GM19452 (cell line): ENCODE data around the gene LDLRAD3.

Source experiments
- ATAC-seq: cut with Tn5 transposase; IDR thresholded peaks from one replicate; pipeline ENCODE4 v1.9.1; 2021; ENCODE audit not compliant: unreplicated experiment

The LDLRAD3 gene

DNA sequence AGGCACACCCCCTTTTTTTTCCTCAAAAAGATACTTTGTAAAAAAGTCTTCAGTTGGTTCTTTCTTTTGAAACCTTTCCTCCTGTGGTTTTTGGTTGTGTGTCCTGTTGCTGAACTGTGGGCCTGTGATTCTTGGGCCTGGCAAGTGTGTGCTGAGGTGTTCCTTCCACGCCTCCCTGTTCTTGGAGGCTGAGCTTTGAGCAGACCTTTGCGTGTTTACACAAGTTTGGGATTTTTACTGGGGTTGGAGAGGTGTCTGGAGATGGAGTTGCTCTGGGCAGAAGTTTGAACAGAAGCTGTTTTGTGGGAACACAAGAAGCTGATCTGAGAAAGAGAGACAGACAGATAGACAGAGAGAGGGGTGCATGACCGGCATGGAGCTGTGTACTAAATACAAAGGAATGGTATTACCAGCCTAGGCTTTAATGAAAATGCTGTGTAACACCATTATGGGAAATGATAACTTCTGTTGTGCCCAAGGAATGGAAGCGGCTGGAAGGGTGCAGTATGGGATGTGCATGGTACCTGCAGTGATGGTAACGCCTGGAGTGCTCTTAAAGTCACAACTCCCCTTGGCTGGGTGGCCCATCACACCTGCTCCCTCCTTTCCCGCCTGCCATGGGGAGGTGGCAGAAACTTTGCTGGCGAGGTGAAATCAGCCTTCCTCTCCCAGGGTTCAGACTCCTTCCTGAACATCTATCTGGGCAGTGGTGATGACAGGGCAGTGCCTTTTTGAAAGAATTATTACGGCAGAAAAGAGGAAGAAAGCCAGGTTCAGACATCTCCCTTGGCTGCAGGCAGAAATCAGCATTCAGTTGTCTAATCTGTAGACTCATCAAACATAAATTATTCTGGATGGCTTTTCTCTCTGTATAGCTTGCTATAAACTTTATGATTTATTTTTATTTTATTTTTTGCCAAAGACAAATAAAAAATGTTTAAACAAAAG is 70.4 kb downstream of the LDLRAD3 start:
- ATAC-seq = no peak

DNA sequence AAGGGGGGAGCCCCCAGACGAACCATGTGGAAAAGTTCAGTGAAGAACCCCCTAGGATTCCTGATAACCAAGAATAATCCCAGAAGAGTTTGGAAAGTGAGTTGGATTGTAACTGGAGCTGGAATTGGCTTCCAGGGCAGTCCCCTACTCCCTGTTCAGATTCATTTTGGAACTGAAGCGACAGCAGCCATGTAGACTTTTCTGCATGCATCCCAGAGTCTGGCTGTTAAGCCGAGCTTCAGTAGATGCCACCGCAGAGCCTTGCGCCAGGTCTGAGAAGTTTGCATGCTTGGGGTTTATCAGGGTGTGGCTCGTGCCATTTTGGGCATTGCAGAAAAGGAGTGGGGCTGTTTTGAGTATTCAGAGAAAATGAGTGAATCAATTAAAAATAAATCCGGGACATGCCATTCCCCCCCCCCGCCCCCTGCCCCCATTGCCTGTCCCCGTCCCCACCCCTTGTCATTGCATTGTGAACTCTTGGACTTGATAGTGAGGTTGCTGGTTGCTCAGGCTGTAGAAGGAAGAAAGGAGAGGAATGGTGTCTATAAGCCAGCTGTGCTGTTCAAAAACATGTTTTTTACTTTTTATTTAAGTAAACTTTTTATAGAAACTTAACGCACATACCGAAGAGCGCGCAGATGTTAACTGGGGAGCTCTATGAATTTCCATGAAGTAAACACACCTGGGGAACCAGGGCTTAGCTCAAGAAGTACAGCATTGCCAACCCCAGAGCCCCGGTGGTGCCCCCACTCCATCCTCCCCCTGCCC is 71.2 kb downstream of the LDLRAD3 start:
- no peak for ATAC-seq

DNA sequence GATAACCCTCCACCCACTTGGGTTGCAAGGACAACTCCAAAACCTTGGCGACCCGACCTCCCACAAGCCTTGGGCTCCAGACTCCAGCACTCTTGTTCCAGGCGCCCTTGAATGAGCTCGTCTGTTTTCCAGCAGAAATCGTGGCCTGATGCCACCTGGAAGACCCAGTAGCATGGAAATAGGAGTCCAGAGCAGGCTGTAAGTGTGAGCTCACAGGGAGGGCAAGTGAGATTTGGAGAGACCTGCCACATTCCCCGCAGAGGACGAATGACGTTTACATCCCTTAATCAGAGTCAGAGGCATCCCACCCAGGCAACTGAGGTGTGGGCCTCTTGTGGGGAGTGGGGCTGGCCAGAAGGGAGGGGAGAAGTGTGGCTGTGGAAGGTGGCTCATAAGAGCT is 71.9 kb downstream of the LDLRAD3 start:
- ATAC-seq = no peak

DNA sequence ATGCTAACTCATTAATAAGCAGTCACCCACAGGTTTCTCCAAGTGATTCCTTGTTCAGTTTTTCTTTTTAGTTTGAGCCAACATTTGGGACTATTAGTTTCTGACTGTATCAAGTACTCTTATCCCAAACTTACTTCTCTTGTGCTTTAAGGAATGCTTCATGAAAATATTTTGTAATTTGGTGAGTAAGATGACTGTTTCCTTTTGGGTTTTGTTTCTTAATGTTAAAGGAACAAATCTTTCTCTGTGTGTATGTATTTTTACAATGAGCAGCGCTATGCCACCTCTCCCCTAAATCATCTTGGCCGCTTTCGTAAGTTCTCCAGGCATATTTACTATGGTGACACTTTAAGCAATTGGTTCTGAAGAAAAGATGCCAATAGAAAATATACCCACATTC is 72.4 kb downstream of the LDLRAD3 start:
- ATAC-seq = no peak

DNA sequence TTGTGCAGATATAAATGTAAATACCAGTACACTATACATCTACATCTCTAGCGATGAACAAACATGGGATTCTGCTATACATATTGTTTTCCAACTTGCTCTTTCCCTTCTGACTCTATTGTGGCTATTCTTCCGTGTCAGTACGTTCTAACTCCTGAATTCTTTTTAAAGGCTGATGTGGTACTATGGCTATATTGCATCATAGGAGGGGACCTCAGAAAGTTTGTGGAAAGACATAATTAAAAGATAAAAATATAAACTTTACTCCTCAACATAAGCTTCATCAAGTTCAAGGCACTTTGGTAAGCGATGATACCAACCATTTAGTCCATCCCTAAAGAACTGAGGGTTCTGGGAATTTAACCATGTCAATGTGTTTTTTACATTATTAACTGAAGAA is 72.8 kb downstream of the LDLRAD3 start:
- ATAC-seq = no peak

DNA sequence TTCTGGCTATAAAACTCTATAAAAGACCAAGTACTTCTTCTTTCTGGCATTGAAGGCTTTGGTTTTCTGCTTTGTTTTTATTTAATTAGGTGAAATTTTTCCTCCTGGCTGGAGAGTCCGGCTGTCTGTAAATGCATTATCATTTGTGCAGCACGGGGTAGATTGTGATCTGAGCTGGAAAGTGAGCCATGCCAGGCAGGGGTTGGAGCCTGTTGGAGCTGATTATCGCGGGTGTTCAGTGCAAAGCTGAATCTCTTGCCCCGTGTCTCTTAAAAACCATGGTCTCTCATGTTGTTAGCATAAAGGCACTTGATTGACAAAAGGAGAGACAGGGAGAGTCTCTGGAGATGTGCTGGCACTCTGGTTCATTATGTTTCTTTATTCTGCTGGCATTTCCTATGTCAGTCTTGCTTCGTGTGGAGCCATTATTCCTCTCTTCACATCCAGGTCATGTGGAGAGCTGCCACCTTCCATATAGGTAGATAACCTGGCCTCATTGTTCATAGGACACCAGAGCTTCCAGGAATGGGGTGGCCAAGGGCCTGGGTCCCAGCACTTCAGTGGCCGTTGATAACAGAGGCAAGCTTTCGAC is 75.2 kb downstream of the LDLRAD3 start:
- no peak for ATAC-seq

DNA sequence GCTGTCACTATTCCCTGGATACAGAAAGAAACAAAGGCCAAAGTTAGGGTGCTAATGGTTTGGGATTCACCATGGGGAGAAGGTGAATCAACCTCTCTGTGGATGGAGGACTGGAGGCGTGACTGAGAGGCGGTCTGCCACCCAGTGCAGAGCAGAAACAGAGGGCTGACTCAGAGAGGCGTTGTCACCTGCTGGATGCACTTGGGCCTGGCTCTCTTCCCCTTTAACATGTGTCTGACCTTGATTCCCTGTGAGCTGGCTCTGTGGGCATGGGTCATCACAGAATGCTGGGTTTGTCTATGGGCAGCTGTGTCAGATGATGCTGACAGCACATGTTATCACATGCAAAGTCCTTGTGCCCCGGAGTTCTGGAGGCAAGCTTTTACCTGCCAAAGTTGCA is 75.9 kb downstream of the LDLRAD3 start:
- ATAC-seq = no peak

DNA sequence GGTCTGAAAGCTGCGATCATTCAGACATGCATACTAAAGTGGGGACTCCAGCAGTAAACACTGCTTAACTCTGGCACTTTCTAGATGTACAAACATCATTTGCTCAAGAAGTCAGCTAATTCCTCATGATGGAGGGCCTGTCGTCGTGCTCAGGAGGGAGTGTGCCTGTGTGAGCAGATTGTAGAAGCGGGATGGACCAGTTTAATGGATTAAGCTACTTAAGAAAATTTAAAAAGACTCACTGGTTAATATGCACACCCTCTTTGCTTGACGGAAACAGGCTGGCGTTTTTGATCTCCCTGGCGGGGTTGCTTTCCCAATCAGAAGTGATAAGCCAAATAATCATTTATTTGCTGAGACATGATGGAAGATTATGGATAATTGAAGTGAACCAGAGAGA is 79.0 kb downstream of the LDLRAD3 start:
- no peak for ATAC-seq

DNA sequence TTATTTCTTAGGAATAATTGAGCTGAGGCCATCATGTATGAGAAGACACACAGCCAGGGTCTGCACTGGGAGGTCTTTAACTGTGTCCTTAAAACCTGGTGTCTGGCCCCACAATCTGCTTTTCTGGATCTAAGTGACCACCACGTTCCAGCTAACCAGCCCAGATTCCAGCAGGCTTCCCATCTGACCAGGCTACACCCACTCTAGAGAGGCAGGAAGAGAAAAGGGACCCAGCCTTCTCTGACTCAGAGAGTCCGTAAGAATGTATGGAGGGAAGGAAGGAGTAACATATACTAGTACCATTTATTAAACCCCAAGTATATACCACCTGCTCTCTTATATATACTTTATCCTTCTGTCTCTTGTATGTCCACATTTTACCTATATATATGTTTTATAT is 80.1 kb downstream of the LDLRAD3 start:
- ATAC-seq = no peak

DNA sequence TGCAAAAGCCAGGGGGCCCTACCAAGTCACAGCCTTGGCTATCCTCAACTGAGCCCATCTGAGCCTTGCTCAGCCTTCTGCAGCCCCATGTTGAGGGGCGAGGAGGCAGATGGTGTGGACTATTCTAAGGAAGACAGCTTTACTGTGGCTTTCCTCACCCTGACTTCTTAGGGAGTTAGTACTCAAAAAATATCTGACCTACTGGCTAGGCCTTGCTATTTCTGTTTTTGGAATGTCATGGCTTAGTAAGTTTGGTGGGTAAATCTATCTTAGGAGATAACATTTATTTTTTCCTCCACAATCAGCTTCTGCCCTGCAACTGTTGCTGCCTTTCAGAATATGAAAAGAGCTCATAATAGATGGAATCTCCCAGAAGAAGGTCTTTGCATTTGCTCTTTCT is 80.9 kb downstream of the LDLRAD3 start:
- ATAC-seq = no peak

DNA sequence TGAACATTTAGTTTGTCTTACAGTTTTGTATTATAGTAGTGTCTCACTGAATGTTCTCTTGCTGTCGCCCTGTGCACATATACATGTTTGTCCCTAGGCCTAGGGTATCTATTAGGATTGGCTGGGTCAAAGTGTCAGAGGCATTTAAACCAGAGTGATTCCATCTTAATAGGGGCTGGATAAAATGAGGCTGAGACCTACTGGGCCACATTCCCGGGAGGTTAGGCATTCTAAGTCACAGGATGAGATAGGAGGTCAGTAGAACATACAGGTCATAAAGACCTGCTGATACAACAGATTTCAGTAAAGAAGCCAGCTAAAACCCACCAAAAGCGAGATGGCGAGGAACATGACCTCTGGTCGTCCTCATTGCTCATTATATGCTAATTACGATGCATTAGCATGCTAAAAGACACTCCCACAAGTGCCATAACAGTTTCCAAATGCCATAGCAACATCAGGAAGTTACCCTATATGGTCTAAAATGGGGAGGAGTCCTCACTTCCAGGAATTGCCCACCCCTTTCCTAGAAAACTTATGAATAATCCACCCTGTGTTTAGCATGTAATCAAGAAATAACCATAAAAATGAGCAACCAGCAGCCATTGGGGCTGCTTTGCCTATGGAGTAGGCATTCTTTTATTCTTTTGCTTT is 82.6 kb downstream of the LDLRAD3 start:
- no peak for ATAC-seq

DNA sequence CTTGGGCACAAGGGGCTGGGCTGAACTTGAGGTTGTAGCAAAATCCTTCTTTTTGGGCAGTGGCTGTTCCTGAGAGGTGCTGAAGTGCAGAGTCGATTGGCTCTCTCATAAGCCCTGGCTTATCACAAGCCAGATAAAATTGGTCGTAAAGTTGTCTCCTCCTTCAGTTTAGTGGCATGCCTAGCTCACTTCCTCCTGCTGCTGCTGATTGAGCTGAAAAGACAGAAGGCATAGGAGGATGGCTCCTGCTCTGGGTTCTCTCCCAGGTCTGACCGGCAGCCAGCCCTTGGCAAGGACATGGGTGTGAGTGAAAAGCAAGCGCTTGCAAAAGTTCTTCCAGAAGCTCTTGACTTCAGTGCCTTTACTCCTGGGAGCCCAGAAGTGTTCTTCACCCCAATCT is 83.9 kb downstream of the LDLRAD3 start:
- no peak for ATAC-seq

DNA sequence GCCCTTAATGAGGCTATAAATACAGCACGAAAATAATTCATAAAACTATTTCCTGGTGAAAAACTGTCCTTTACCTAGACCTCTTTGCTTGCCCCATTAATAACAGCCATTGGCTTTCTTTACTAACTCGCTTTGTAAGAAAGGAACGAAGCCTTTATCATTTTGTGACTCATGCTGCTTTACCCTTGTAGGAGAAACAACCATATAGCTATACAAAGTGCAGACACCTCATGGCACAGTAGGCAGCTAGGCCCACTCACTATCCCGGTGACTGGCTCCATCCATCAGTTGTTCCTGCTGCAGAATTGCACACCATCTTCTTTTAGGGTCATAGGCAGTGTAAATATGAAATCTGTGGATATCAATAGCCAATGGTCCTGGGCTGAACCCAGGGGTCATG is 85.8 kb downstream of the LDLRAD3 start:
- no peak for ATAC-seq

DNA sequence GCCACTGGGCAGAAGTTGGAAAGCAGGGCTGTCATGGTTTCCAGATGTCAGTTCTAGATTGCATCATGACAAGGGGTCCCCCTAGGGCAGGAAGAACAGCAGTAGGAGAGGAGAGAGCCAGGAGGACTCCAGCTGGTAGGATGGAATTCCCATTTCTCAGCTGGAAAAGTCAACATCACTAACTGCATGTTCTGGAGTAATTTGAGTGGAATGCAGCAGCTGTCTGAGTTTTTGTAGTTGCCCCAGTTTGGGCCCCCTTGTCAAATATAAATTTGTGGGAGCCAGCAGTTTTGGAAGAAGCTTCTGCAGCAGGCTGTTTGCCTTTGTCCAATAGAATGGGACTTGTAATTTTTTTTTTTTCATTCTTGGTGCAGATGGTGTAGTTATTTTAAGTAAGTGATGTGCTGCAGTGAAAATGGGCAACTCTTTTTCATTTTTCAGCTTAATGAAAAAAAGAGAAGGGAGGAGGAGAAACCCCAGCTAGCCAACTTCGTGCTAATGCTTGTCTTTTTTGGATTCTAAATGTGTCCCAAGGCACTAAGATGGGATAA is 86.9 kb downstream of the LDLRAD3 start:
- no peak for ATAC-seq

DNA sequence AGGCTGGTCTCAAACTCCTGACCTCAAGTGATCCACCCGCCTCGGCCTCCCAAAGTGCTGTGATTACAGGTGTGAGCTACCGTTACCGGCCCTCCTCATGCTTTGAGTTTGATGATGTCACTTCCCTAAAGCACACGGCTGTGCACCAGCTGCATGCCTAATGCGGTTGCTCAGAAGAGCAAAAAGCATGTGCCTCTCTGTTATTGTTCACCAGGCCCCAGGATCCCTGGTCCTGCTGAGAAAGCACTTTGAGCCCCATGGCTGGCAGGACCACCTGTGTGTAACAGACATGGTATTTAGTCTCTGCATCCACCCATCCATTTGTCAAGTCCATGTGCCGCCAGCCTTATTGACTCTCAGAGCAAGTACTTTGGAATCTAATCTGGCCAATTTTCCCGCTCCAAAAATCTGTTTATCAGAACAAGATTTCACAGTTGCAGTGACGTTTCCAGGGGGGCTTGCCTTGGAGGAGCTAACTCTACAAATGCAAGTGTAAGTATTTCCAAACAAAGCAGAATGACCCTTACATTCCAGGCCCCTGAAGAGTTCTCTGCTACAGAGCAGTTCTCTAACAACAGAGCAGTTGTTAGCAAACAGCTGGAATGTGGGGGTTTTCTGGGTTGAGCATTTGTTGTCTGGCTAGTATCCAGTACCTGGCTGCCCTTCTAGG is 89.4 kb downstream of the LDLRAD3 start:
- no peak for ATAC-seq

DNA sequence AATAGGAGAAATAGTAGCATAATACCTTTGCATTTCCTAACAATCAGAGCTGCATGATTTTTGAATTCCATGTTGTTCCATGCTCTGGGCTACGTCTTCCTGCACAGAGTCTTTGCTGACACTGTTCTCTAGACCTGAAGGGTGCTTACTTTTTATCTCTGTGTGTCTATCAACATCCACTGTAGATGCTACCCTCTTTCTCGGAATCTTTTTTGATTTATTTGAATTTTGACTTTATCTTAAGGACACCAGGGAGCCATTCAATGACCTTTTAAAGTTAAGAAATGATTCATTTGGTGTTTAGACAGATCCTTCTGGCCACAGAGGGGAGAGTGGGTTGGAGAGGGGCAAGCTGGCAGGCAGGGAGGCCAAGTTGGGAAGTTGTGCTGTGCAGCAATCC is 90.1 kb downstream of the LDLRAD3 start:
- no peak for ATAC-seq

DNA sequence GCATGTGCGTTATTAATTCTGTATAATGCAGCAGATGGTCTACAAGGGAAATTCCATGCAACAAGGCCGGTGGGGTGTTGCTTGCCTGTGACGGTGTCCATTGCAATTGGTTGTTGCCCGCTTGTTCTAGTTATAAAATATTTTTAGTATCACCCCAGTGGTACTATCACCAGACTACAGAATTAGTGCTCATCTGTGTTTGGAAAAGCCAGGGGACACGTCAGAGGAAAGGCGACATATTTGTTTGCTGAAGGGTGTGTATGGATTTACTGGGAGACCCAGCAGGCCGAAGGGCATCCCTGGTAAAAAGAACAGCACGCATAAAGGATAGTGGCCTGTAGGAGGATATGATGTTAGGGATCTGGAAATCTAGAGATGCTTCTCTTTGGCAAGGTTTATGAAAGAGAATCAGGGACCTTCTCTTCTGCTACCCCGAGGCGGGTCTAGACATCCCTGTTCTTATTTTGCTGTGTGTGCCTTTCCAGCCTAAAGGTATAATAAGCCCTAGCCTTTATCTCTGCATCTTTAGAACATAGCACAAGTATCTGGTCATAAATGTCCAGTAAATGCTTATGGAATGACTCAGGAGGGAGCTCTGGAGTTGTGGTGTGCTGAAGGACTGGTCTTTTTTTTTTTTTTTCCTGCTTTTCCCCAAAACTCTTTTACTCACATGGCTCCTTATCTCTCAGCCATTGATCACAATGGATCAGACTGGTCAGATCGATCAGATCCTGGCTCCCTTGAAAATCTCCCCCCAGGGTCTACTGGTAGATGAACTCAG is 90.9 kb downstream of the LDLRAD3 start:
- no peak for ATAC-seq

DNA sequence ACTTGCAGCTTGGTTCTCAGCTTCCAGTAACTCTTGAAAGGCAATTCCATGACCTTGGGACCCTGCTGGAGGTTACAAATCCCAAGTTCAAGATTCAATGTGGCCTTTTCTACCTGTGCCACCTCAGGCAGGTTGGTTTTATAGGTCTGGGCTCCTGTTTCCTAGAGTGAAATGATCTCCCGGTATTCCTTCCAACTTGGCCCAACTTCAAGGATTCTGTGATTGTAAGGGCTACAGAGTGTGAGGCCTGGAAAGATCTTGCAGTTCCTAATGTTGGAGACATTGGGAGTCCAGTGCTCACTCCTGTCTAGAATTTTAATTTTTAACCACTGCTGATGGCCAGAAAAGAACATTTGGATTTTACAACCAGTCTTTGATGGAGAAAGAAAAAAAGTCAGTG is 91.6 kb downstream of the LDLRAD3 start:
- ATAC-seq = no peak

DNA sequence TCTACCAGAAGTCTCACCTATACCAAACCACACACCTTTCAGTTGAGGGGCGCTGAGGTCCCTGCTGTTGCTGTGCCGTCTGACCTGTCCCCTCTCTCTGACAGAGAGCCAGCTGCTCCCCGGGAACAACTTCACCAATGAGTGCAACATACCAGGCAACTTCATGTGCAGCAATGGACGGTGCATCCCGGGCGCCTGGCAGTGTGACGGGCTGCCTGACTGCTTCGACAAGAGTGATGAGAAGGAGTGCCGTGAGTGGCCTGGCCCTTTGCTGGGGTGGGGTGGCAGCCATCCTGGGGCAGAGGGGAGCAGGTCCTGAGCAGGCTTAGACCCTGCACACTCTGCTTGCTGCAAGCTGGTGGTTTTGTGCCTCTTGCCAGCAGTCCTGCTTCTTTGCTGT is 92.1 kb downstream of the LDLRAD3 start:
- ATAC-seq = no peak

DNA sequence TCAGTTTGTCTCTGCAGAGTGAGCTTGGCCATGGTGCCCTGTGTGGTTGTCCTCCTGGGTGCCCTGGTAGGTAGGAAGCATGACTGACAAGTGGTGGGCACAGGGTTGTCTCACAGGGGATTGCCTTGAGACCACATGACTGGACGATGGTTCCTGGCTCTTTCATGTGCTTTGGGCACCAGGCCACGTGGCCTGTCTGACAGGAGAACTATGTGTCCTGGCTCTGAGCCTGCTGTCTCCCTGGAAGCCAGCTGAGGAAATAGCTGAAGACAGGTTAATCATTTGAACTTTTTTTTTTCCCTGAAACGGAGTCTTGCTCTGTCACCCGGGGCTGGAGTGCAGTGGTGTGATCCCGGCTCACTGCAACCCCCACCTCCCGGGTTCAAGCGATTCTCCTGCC is 93.2 kb downstream of the LDLRAD3 start:
- ATAC-seq = no peak
